ENCODE measurements around the gene KLHL11.

Gene KLHL11, protein sequence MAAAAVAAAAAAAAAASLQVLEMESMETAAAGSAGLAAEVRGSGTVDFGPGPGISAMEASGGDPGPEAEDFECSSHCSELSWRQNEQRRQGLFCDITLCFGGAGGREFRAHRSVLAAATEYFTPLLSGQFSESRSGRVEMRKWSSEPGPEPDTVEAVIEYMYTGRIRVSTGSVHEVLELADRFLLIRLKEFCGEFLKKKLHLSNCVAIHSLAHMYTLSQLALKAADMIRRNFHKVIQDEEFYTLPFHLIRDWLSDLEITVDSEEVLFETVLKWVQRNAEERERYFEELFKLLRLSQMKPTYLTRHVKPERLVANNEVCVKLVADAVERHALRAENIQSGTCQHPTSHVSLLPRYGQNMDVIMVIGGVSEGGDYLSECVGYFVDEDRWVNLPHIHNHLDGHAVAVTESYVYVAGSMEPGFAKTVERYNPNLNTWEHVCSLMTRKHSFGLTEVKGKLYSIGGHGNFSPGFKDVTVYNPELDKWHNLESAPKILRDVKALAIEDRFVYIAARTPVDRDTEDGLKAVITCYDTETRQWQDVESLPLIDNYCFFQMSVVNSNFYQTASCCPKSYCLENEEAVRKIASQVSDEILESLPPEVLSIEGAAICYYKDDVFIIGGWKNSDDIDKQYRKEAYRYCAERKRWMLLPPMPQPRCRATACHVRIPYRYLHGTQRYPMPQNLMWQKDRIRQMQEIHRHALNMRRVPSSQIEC

GRCh38 chr17:41864836-41865595 lies at the start of gene KLHL11:
TSS of gene KLHL11 (minus strand) at chr17:41865423. CDS start at chr17:41865370, 53 bp downstream.
- peak; percentile 94 for DNase-seq

GRCh38 chr17:41915020-41915419 lies 49.8 kb upstream of the KLHL11 start:
- DNase-seq: no peak

DNA sequence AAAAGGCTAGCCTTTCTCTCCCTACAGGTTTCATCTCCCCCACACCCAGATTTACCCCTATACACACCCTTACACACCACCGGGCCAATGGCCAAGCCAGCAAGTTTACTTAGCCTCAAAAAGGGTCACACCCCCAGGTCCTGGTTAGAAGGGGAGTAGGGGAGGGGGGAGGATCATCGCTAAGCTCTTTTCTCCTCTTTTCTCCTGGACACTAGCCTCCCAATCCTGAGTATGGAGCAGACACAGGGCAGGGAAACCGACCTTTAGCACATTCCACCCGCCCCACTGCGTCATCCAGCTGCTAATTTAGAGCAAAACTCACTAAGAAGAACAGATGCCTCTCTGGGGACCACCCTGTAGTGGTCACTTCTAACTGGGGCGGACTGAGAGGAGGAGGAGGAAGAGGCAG lies 49.1 kb upstream of the KLHL11 start:
- no peak for DNase-seq

DNA sequence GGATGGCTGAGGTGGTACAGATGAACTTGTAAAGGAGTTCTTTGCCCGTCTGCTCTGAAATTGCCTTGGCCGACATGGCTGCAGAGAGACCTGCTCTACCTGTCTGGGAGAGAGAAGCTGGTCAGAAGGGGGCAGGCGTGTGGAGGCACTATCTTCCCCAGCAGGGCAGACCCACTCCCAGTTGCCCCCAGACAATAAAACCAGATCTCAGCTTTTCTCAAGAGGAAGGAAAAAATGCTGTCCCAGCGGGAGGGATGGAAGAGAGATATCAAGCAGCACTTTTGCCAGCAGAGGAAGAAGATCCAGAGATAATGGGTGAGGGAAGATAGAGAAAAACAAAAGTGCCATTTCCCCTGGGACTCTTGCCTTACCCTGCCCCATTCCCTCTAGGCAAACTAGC lies 48.6 kb upstream of the KLHL11 start:
- no peak for DNase-seq

GRCh38 chr17:41912925-41913324 lies 47.7 kb upstream of the KLHL11 start:
- no peak for DNase-seq

DNA sequence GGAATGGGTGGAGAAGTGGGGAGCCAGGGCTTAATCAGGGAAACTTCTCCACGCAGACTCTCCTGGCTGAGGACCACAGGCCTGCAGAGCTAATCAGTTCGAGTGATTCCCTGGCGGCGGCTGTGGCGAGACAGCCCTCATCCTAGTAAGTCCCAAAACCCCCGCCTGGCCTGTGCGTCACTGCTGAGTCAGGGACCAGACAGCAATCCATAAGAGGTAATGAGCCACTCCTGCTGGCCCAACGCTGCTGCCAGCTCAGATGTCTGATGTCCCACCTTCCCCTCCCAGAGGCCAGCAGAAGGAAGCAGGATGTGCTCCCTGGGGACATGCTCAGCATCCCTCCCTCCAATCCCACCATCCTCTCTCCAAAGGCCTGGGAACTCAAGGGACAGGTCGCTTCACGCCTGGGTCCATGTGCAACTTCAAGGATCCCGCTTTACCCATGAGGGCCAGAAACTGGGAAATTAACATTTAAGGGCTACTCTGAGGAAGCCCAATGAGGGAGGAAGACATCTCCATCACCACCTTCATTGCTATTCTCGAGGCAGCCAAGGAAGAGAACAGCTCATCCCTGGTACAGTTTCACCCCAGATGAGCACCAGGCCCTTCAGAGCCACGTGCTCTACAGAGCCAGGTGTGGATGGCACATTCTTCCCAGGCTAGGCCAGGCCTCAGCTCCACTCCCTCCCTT lies 45.6 kb upstream of the KLHL11 start:
- no peak for DNase-seq

DNA sequence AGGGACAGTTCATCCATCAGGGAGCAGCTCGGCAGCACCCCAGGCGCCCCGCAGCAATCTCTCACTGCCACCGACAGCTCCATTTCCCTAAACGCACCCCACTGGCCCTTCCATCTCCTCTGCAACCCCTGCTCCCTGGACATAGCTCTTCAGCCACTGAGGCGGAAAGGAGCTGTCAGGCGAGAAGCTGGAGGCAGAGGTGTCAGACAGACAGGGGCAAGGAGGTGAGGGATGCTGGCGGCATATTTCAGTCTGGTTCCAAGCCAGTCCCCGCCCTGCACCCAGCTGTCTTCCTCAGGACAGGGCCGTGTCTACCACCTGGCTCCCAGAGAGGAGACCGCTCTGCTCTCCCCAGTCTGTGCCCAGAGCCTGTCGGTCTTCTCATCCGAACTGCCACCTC lies 43.9 kb upstream of the KLHL11 start:
- no peak for DNase-seq

DNA sequence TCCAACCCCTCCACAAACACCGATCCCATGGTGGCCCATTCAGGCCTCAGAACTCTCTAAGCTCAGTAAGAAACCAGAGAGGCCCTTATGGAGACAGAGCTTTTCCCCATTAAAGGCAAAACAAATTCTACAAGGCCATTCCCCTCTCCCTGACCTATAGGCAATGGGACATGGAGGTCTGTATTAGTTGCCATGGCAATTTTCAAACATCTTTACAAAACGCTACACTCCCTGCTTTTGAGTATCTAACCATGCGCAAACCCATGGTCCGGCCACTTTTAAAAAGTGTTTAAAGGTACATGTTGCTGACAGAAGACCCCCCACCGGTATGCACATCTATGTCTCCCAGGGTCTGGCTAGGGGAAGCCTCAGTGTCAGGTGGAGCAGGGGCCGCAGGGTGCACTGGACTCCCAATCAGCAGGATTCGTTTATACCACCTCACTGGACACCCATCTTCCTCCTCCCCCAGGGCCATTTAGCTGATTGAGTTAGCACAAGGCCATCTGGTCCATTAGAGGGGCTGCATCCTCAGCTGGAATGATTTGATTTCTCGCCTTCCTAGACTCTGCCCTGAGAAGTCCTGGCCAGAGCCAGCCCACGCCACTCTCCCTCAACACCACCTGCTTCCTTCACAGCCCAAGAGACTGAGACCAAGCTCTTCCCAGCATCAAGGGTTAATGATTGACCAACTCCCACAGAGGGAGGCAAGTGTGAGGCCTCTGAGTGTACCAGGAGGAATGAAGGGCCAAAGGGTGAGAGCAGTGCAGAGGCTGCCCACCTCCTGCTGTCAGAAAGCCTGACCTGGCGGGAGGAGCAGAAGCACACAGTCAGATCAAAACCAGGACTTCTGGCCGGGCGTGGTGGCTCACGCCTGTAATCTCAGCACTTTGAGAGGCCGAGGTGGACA lies 42.7 kb upstream of the KLHL11 start:
- DNase-seq: no peak

- DNase-seq: no peak
These were observed 41.9 kb upstream of the KLHL11 start for GRCh38 chr17:41907185-41907556.

GRCh38 chr17:41906465-41907184 lies 41.4 kb upstream of the KLHL11 start:
- no peak for DNase-seq

DNA sequence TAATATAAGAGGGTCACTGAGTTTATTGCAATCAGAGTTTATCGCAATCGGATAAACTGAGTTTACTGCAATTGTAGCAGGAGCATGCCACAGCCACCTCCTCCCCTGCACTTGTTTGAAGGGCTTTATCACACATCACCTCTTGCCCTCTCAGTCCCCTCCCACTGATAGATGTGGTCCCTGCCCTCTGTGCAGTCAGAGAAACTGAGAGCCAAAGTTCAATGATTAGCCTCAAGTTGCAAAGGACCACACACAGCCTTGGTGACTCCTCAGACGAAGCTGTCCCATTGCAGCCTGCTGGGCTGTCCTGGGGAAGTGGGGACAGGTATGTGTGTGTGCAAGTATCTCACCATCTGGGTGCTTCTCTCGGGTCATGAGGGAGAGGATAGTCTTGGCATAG lies 39.9 kb upstream of the KLHL11 start:
- DNase-seq: no peak

- DNase-seq: no peak
These were observed 39.1 kb upstream of the KLHL11 start for GRCh38 chr17:41904242-41904841.

GRCh38 chr17:41901646-41902045 lies 36.4 kb upstream of the KLHL11 start:
- DNase-seq: no peak

GRCh38 chr17:41896726-41897125 lies 31.5 kb upstream of the KLHL11 start:
- no peak for DNase-seq

- no peak for DNase-seq
These were observed 30.4 kb upstream of the KLHL11 start for GRCh38 chr17:41895617-41896016.

DNA sequence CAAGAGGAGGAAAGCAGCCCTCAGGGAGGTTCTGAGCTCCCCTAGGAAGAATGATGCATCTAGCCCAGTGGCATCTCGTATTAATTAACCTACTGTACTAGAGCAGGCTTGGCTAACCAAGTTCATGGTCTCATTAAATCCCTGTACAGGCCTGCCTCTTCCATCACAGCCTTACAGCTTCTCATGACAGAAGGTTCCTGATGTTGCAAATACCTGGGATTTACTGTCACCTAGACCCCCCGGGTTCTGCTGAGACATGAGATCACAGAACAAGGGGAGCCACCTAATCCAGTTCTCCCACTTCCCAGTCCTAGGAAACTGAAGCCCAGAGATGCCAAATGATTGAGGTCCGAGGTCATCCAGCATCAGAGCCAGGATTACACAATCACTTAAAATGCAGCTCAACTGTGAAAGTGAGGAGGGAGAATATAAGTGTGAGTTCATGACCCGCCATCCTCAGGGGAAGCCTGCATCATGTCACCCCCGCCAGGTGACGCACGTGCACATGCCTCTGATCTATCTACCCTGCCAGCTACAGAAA lies 29.6 kb upstream of the KLHL11 start:
- DNase-seq: no peak

- DNase-seq: no peak
These were observed 28.2 kb upstream of the KLHL11 start for GRCh38 chr17:41893384-41893783.

DNA sequence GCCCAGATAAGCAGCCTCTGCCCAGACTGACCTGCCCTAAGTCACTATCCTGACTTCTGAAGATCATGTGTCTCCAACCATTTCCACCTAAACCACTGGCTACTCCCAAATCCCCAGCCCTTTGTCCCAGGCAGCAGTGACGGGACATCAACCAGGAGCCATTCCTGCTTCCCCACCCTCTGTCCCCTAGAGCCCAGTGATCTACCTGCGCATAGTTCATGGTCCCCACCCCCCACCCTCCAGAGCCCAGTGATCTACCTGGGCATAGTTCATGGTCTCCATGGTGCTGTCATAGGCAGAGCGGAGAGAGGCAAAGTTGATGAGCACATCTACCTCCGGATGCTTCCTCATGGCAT lies 26.8 kb upstream of the KLHL11 start:
- DNase-seq: no peak

DNA sequence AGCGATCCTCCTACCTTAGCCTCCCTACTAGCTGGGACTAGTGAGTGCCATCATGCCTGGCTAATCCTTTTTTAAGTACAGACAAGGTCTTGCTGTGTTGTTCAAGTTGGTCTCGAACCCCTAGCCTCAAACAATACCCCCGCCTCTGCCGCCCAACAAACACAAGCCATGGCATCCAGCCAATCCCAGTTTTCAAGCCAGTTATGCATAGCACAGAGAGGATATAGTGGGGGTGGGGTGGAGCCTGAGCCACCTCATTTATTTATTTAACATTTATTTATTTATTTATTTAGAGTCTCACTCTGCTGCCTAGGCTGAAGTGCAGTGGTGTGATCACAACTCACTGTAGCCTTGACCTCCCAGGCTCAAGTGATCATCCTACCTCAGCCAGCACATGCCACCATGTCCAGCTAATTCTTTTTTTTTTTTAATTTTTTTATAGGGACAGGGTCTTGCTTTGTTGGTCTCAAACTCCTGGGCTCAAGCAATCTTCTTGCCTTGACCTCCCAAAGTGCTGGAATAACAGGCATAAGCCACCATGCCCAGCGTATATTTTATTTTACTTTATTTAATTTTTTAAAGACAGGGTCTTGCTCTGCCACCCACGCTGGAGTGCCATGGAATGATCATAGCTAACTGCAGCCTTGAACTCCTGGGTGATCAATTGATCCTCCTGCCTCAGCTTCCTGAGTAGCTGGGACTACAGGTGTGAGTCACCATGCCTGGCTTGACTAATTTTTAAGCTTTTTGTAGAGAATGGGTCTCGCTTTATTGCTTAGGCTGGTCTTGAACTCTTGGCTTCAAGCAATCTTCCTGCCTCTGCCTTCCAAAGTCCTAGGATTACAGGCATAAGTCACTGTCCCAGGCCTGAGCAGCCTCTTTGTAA lies 26.2 kb upstream of the KLHL11 start:
- DNase-seq: no peak
